Stimulated activated CD8-positive, alpha-beta memory T cell treated with anti-CD3 and anti-CD28 coated beads, Interleukin-2, amount 100 ng/mL, for 1 hour (primary cell): ENCODE results near the gene SH3GLB2.

Experiments used
- DNase-seq, 2 donors: peaks; one replicate each; pipeline ENCODE4 v3.0.0-alpha.2; 2020; ENCODE audit warnings: low read depth in 2 of 2

The SH3GLB2 gene

GRCh38 chr9:129028192-129028966 lies at the start of gene SH3GLB2:
SH3GLB2 (minus strand) TSS chr9:129028331; CDS start chr9:129028154, 177 bp downstream.
- peak; percentile 94 to 96 for DNase-seq

- DNase-seq: no peak
Observed at GRCh38 chr9:129077236-129077635, 49.1 kb upstream of the SH3GLB2 start.

GRCh38 chr9:129076640-129077037 lies 48.5 kb upstream of the SH3GLB2 start:
- DNase-seq: no peak

GRCh38 chr9:129075996-129076639 lies 48.0 kb upstream of the SH3GLB2 start:
- DNase-seq: no peak

- no peak for DNase-seq
Observed at GRCh38 chr9:129074106-129074505, 46.0 kb upstream of the SH3GLB2 start.

GRCh38 chr9:129073404-129073803 lies 45.3 kb upstream of the SH3GLB2 start:
- no peak for DNase-seq

GRCh38 chr9:129072171-129072570 lies 44.0 kb upstream of the SH3GLB2 start:
- no peak for DNase-seq

GRCh38 chr9:129071526-129072126 lies 43.5 kb upstream of the SH3GLB2 start:
- DNase-seq: no peak

- DNase-seq: no peak
Observed at GRCh38 chr9:129070696-129071525, 42.8 kb upstream of the SH3GLB2 start.

GRCh38 chr9:129069862-129070641 lies 41.9 kb upstream of the SH3GLB2 start:
- DNase-seq: no peak

GRCh38 chr9:129068990-129069861 lies 41.1 kb upstream of the SH3GLB2 start:
- peak; percentile 30 to 32 for DNase-seq

- DNase-seq: no peak
Observed at GRCh38 chr9:129068110-129068509, 40.0 kb upstream of the SH3GLB2 start.

- DNase-seq: no peak
Observed at GRCh38 chr9:129064499-129064908, 36.4 kb upstream of the SH3GLB2 start.

GRCh38 chr9:129063061-129063460 lies 34.9 kb upstream of the SH3GLB2 start:
- no peak for DNase-seq

- no peak for DNase-seq
Observed at GRCh38 chr9:129060991-129061390, 32.9 kb upstream of the SH3GLB2 start.

GRCh38 chr9:129059796-129060785 lies 32.0 kb upstream of the SH3GLB2 start:
- no peak for DNase-seq

- DNase-seq: no peak
Observed at GRCh38 chr9:129058965-129059795, 31.0 kb upstream of the SH3GLB2 start.
